HL-60 (cell line): ENCODE measurements around the gene MEGF10.

Source experiments
- DNase-seq, 2 experiments: peaks; one replicate each; pipeline ENCODE4 v3.0.0-alpha.2; 2010 to 2020; ENCODE audit warnings: low read depth in 1 of 2, low spot score in 1 of 2
- H3K27ac ChIP-seq: fragments of 250-450 bp; sonication (Bioruptor Pico); replicated peaks from 2 replicates; pipeline ENCODE4 v1.5.1; 2020; ENCODE audit warnings: mild to moderate bottlenecking, moderate library complexity
- H3K27me3 ChIP-seq: fragments of 250-450 bp; sonication (Bioruptor Pico); 2 replicates; pipeline ENCODE4 v1.5.1; 2021; ENCODE audit warnings: mild to moderate bottlenecking, moderate library complexity; ENCODE audit not compliant: insufficient read depth, poor library complexity, severe bottlenecking
- H3K4me3 ChIP-seq: replicated peaks from 2 replicates; pipeline ENCODE4 v1.5.1; 2011; ENCODE audit warnings: mild to moderate bottlenecking, control low read depth, low read length; ENCODE audit not compliant: insufficient read depth
- GABPA ChIP-seq: IDR thresholded peaks from 2 replicates; pipeline ENCODE4 v1.6.1; 2012; ENCODE audit warnings: low read depth
- POLR2AphosphoS5 ChIP-seq: IDR thresholded peaks from 2 replicates; pipeline ENCODE4 v1.6.1; 2012; ENCODE audit warnings: low read depth
- SPI1 ChIP-seq: IDR thresholded peaks from 2 replicates; pipeline ENCODE4 v1.6.1; 2012; ENCODE audit warnings: low read depth, mild to moderate bottlenecking, borderline replicate concordance
- TF ChIP-seq, protein P1 (sequence below): IDR thresholded peaks from one replicate; pipeline ENCODE4 v1.5.1; 2011; ENCODE audit warnings: low read length, control low read depth, inconsistent platforms; ENCODE audit not compliant: insufficient read depth
- TF ChIP-seq, protein P2 (sequence below): IDR thresholded peaks from 2 replicates; pipeline ENCODE4 v1.6.1; 2012; ENCODE audit warnings: low read depth; ENCODE audit not compliant: insufficient replicate concordance

MEGF10 gene

GRCh38 chr5:127404190-127404589, 113.6 kb downstream of the MEGF10 start:
- Histone ChIP-seq H3K27me3 (no peaks in the 10 kb centered on the region), H3K4me3 (no peak overlapping the region), H3K27ac (no peak overlapping the region)
- TF ChIP-seq GABPA = no peak
- TF ChIP-seq POLR2AphosphoS5 = no peak
- TF ChIP-seq, protein P1, sequence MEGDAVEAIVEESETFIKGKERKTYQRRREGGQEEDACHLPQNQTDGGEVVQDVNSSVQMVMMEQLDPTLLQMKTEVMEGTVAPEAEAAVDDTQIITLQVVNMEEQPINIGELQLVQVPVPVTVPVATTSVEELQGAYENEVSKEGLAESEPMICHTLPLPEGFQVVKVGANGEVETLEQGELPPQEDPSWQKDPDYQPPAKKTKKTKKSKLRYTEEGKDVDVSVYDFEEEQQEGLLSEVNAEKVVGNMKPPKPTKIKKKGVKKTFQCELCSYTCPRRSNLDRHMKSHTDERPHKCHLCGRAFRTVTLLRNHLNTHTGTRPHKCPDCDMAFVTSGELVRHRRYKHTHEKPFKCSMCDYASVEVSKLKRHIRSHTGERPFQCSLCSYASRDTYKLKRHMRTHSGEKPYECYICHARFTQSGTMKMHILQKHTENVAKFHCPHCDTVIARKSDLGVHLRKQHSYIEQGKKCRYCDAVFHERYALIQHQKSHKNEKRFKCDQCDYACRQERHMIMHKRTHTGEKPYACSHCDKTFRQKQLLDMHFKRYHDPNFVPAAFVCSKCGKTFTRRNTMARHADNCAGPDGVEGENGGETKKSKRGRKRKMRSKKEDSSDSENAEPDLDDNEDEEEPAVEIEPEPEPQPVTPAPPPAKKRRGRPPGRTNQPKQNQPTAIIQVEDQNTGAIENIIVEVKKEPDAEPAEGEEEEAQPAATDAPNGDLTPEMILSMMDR = no peak
- no peak for TF ChIP-seq SPI1
- TF ChIP-seq, protein P2, sequence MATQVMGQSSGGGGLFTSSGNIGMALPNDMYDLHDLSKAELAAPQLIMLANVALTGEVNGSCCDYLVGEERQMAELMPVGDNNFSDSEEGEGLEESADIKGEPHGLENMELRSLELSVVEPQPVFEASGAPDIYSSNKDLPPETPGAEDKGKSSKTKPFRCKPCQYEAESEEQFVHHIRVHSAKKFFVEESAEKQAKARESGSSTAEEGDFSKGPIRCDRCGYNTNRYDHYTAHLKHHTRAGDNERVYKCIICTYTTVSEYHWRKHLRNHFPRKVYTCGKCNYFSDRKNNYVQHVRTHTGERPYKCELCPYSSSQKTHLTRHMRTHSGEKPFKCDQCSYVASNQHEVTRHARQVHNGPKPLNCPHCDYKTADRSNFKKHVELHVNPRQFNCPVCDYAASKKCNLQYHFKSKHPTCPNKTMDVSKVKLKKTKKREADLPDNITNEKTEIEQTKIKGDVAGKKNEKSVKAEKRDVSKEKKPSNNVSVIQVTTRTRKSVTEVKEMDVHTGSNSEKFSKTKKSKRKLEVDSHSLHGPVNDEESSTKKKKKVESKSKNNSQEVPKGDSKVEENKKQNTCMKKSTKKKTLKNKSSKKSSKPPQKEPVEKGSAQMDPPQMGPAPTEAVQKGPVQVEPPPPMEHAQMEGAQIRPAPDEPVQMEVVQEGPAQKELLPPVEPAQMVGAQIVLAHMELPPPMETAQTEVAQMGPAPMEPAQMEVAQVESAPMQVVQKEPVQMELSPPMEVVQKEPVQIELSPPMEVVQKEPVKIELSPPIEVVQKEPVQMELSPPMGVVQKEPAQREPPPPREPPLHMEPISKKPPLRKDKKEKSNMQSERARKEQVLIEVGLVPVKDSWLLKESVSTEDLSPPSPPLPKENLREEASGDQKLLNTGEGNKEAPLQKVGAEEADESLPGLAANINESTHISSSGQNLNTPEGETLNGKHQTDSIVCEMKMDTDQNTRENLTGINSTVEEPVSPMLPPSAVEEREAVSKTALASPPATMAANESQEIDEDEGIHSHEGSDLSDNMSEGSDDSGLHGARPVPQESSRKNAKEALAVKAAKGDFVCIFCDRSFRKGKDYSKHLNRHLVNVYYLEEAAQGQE = no peak
- no peak for DNase-seq

DNA sequence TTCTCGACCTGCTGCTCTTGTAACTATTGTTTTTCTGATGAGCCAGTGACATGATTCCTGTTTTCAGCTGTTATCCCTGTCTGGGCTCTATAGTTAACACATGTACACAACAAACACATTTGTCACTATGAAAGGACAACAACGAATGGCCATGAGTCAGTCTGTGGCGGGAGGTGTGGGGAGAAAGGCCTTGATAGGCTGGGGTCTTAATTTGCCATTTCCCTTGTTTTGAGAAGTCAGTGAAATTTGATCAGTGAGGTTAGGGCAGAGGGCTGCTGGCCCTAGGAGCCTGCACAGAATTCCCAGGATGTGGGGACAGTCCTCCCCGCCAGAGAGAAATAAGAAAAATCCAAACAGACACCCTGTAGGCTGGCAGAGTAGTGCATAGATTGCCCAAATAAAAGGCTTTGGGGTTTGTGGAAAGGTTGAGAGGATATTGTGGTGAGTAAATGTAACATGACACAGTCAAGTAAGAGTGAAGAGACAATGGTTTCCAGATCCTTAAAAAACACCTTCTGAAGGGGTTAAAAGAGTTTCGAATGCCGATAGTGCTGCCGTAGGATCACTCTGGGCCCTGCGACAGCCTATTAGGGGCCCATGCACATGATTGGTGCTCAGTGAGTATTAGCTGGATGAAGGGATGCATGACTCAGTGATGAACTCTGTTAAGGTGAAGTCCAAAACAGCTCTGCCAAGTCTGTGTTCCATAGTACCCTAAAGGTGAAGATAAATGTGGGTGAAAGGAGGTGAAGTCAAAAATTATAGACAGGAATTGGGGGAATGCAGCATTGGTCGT, 115.9 kb downstream of the MEGF10 start:
- no peak for TF ChIP-seq SPI1
- TF ChIP-seq, protein P1 = no peak
- TF ChIP-seq POLR2AphosphoS5 = no peak
- TF ChIP-seq GABPA = no peak
- TF ChIP-seq, protein P2 = no peak
- H3K27me3 ChIP-seq = no peaks in the 10 kb centered on the region
- no peak overlapping the region for H3K27ac ChIP-seq
- H3K4me3 ChIP-seq = no peak overlapping the region
- DNase-seq = no peak

- Histone ChIP-seq H3K4me3 (no peak overlapping the region), H3K27ac (no peak overlapping the region), H3K27me3 (no peaks in the 10 kb centered on the region)
- DNase-seq = no peak
- TF ChIP-seq POLR2AphosphoS5 = no peak
- TF ChIP-seq, protein P1 = no peak
- TF ChIP-seq, protein P2 = no peak
- TF ChIP-seq GABPA = no peak
- no peak for TF ChIP-seq SPI1
Measured at GRCh38 chr5:127409246-127409917, 118.8 kb downstream of the MEGF10 start.
